Right lobe of liver (tissue), 4 donors: ENCODE results near the gene DUSP16.

ENCODE experiments used
- CTCF ChIP-seq, 4 donors: fragments of 200-600 bp in 3 of 4; fragments of 450-650 bp in 1 of 4; IDR thresholded peaks; one replicate each; pipeline versions ENCODE4 v1.5.1 to v1.8.0; 2016 to 2022; ENCODE audit warnings: antibody characterized with exemption in 4 of 4, mild to moderate bottlenecking in 2 of 4
- POLR2A ChIP-seq: fragments of 450-650 bp; IDR thresholded peaks from one replicate; pipeline ENCODE4 v1.6.1; 2017; ENCODE audit warnings: antibody characterized with exemption, mild to moderate bottlenecking
- donor health status: DM: no; HTN: no; CAD: no.
- donor health status: DM: no; HTN: no; CAD: no.
- donor health status: DM: no; HTN: yes; CAD: no.

GRCh38 chr12:12461923-12462315 lies 100.7 kb downstream of the DUSP16 start:
- TF ChIP-seq CTCF (IDR thresholded peaks at IDR 0.05) (no peak), POLR2A (no peak)
